SHP77 treated with DMSO at 0.1 percent for 48 hours (cell line): ENCODE data around the gene STIM1.
"Not testable (repeated sequence)": the region's sequence is repeated elsewhere in the genome, so short reads cannot be mapped to it uniquely, and the experiment has no call there.

Source experiments
- DNase-seq: peaks from one replicate; lab custom pipeline; 2025; lab: John Stamatoyannopoulos, UW

STIM1 gene

DNA sequence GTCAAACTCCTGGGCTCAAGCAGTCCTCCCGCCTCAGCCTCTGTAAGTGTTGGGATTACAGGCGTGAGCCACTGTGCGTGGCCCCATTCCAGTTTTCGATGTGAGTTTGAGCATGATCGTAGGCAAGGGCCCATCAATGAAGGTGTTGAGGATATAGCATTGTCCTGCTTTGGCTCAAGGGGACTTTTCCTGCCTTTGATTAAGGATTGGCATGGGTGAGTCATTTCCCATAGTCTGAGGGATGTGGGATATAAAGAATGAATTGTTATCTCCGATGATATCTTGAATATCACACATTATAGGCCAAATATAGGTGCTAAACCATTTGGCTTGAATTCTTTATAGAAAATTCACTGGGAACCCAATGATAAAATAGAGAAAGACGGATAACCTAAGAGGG lies 30.4 kb downstream of the STIM1 start:
- DNase-seq: no peak

DNA sequence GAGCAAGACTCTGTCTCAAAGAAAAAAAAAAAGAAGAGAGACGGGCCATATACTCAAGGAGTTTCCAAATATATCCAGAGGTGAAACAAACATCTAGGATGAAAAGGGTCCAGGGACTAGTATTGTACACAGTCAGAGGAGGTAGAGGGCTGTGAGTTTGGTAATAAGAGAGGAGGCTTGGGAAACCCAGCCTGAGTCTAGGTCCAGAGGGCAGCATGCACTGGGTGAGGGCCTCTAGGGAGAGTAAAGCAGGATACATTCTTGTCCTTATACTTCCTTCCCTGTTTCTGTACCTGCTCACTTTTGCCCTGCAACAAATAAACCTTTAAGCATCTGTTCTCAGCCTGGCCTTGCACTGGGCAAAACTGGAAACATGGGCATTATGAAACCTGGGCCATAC lies 31.5 kb downstream of the STIM1 start:
- no peak for DNase-seq

DNA sequence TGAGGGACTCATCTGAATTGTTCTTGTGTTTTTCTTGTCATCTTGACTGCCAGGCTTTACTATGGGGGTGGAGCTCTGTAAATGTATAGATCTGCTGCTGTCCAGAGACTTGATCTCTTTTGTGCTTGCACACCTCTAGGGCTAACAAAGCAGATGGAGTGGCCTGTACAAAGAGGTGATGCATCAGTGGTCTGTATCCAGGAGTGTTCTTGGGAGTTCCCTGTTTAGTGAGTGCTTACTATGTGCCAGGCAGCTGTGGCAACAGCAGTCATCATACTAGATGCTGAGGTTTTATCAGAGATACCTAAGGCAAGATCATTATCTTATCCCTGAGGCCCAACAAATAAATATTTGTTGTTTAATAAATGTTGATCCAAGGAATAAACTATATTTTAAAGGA lies 33.4 kb downstream of the STIM1 start:
- no peak for DNase-seq

DNA sequence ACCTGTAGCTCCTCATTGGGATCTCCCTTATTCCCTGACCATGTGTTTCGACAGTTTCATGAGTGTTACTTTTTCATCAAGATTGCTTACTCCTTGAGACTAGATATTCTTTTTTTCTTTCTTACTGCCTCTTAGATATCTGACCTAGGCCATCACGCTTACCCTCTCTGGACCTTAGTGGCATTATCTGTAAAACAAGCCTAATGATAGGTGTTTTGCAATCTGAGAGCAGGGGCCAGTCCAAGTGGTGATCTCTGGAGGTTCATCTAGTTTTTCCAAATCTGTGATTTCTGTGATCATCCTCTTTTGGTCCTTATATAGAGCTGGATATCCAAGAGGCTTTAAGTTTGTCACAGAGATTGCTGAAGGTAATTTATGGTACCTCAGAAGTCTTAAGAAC lies 34.5 kb downstream of the STIM1 start:
- DNase-seq: no peak

DNA sequence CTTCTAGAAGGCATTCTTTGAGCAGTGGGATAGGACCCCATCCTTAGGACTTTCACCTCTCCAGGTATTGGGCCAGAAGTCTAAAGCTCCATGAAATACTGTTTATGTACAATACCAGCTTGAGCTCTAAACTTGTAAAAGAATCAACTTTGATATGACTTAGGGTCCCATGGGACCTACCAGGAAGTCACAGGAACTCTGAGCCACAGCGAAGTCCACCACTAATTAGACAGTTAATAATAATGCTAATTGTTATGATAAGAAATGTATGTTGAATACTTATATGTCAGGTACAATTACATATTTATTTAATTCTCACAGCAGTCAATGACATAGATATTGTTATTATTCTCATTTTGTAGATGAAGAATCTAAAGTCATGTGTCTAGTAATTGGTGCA lies 35.3 kb downstream of the STIM1 start:
- no peak for DNase-seq

DNA sequence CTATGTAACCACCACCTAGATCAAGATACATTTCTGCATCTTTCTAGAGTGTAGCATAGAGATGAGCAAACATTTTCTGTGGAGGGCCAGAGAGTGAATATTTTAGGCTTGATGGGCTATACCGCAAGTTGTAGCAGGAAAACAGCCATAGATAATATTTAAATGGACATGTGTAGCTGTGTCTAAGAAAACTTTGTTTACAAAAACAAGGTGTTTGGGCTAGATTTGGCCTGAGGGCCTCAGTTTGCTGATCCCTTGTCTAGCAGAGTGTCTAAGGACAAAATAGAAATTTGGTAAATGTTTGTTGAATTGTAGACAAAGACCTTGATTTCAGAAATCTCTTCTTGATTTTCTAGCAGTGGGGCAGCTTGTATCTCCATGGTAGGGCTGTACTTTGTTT lies 36.3 kb downstream of the STIM1 start:
- no peak for DNase-seq

DNA sequence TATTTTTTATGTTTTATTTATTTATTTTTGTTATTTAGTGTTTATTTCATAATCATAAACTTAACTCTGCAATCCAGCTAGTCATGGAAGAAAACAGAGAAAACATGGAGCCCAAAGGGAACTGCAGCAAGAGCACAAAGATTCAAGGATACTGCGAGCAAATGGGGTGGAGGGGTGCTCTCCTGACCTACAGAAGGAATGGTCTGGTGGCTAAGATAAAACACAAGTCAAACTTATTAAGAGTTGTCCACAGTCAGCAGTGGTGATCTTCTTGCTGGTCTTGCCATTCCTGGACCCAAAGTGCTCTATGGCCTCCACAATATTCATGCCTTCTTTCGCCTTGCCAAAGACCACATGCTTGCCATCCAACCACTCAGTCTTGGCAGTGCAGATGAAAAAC lies 36.7 kb downstream of the STIM1 start:
- DNase-seq: no peak

DNA sequence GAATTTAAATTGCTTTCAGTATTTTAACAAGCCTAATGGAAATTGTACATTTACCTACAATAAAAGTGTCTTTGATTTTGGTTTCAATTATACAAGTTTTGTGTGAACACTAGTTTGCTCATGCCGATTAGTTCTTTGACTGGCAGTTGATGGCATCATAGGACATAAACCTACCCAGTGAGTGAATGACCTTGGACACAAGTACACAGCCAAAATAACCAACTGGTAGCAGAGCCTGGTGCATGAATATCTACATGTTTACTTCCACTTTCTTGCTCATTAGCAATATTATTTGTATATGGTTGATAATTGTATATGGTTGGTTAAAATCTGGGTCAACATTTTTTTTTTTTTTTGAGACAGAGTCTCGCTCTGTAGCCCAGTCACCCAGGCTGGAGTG lies 37.8 kb downstream of the STIM1 start:
- no peak for DNase-seq

DNA sequence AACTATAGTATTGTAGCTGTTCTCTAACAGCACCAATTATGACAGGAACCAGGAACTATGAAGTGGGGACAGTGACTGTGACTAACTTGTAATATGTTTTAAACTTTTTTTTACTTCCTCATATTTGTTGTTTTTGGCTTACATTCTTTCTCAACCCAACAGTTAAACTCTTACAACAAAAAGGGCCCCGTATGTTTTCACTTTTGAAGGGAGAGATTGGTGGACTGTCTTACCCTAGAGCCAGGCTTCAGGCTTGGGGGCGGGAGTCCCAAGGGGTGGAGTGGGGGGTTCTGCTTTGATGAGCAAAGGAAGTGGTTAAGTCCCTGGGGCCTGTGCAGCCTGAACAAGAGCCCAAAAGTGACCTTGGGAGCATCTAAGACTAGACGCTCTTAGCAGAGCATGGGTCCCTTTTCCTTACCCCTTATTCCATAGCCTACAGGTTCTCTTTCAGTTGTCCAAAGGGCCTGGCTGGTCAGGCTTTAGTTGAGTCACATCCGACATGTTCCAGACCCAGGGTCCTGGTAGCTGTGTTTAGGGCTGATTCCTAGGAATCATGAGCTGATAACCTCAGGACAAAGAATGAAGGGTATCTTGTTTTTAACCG lies 38.8 kb downstream of the STIM1 start:
- no peak for DNase-seq

DNA sequence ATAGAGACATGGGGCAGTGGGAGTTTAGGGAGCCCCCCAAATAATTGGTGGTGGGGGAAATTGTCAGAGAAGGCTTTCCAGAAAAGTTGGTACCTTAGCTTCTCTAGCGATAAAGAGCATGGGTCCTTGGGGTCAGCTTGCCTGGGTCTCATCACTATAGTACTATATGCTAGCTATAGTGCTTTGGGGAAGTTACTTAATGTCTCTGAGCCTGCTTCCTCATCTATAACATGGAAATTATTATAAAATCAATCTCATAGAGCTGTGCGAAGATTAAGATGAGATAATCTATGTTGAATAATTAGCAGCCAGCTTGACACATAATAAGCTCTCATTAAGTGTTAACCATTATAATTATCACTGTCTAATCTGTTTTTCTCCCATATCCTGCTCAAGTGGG lies 41.2 kb downstream of the STIM1 start:
- no peak for DNase-seq

DNA sequence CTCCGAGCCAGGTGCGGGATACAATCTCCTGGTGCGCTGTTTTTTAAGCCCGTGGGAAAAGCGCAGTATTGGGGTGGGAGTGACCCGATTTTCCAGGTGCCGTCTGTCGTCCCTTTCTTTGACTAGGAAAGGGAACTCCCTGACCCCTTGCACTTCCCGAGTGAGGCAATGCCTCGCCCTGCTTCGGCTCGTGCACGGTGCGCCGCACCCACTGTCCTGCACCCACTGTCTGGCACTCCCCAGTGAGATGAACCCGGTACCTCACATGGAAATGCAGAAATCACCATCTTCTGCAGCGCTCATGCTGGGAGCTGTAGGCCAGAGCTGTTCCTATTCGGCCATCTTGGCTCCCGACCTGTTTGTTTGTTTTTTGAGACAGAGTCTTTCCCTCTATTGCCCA lies 44.8 kb downstream of the STIM1 start:
- not testable (repeated sequence) for DNase-seq

DNA sequence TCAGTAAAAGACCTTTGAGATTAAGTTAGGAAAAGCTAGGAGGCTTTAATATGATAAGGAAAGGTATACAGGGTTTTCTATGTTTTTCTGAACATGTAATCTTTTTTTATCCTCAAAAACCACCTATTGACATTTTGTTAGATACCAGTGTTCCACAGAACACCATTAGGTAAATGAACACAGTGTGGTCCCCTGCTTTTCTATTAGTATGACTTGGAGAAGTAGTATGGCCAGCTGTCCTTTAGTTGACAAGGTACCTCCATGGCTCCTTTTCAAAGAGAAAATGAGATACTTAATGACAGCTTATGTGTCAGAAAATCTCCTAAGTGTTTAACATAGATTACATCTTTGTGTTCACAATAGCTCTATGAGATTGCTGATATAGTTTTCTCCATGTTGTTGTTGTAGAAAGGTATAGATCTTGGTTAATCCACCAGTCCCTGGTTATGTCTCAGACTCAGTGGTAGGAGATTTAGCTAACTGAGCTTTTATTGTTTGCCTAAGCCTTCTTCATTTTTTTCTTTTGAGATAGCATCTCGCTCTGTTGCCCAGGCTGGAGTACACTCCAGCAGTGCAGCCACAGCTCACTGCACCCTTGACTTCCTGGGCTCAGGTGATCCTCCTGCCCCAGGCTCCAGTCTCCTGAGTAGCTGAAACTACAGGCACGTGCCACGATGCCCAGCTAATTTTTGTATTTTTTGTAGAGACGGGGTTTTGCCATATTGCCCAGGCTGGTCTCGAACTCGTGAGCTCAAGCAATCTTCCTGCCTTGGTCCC lies 46.0 kb downstream of the STIM1 start:
- no peak for DNase-seq

DNA sequence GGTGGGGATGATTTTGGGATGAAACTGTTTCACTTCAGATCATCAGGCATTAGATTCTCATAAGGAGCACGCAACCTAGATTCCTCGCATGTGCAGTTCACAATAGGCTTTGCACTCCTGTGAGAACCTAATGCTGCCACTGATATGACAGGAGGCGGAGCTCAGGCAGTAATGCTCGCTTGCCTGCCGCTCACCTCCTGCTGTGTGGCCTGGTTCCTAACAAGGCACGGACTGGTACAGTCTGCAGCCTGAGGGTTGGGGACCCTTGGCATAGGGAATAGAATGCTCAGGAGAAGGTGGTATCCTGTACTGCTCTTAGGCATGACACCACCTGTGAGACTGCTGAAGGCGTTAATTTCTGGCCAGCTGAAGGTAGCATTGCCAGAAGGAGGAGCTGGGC lies 47.0 kb downstream of the STIM1 start:
- no peak for DNase-seq

DNA sequence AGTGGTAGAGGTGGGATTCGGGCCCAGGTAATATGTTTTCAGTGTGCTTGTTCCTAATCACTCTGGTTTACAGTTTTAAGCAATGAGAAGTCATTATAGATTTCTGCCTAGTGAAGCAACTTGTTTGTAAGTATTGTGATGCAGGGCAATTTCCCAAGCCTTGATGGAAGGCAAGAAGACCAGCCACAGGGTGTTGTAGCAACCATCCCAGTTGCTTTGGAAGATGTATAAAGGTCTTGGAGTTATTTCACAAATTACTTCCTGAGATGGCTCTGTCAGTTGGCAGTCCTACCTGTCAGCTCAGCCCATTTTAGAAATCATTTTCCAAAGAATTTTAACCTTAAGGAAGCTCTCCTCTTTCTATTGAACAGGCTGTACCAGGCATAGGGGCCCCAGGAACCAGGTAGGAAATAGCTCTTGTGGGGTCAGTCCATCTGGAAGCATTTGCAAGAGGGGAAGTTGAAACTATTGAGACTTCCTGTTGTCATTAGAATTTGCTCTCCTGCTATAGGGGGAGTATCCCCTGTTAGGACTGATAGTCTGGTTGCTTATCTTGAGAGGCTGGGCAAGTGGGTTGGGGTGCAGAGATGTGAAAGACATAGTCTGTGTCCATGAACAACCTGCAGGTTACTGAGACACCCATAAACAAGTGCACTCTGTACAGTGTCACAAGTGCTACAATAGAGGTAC lies 47.9 kb downstream of the STIM1 start:
- DNase-seq: no peak

DNA sequence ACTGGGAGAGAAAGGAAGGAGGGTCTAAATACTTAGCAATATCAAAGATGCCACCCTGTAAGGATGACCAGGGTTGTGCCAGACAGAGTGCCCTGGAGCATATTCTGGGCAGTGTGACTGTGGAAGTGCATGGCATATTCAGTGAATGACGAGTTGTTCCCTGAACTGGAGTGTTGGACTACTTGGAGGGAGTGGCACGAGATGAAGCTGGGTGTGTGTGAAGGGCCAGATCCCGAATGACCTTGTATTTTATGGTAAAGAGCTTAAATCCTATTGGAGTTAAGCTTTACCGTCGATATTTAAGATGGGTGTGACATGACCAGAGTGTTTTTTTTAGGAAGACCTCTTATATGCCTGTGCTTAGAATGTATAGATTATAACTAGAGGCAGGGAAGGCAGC lies 48.8 kb downstream of the STIM1 start:
- no peak for DNase-seq

DNA sequence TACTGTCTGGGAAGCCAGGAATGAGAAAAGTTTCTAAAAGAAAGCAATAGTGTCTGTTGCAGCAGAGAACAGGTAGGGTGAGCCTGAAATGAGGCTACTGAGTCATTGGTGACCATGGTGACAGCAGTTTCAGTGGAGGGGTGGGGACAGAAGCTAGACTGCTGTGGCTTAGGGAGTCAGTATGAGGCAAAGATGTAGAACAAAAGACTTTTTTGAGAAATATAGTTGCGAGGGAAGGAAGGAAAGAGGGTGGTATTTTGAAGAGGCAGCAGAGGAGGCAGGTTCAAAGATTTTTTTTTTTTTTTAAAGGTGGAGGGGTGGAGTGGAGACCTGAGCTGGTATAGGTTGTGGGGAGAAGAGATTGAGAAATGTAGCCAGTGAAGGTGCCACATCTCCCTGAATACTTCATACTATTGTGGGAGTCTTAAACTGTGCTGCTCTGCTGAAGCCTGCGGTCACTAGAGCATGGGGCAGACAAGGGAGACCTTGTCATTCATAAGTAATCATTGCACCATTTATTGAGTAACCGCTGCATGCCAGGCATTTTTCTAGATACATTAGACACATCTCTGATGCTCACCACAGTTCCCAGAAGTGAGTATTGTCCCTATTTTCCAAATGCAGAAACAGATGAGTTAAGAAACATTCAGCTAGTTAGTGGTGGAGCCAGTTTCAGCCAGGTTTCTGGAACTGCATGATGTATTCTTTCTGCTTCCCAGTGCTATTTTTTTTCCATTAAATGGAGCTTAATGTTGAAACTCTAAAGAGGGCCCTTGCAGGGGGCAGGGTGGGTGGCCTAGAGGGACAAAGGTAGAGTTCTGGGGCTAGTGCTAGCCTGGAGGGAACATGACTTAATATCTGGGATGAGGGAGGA lies 49.9 kb downstream of the STIM1 start:
- no peak for DNase-seq

DNA sequence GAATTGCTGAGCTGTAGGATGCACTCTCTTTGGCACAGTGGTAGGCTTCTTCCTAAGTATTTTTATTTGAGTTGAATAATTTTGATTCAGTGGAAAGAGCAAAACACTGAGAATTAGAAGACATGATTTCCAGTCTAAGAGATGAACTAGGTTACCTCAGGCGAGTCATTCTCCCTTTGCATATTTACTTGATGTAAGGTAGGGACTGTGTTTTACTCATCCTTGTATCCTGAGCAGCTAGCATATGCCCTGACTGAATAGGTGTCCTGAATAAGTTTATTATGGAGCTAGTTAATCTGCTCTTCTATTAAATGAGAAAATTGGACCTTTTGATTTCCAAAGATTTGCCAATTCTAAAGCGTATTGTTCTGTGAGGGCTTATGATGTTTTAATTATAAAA lies 50.7 kb downstream of the STIM1 start:
- DNase-seq: no peak

DNA sequence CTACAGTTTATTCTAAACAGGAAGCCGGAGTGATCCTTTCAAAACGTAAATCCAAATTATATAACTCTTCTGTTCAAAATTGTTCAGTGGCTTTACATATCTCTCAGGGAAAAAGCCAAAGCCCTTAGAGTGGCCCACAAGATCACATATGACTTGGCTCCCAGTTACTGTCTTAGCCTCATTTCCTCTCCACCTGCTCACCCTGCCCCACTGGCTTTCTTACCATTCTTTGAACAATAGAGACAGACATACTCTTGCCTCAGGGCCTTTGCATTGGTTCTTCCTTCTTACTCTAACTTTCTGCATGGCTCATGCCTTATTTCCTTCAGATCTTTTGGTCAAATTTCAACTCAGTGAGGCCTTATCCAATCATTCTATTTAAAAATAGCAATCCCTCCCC lies 52.1 kb downstream of the STIM1 start:
- no peak for DNase-seq

DNA sequence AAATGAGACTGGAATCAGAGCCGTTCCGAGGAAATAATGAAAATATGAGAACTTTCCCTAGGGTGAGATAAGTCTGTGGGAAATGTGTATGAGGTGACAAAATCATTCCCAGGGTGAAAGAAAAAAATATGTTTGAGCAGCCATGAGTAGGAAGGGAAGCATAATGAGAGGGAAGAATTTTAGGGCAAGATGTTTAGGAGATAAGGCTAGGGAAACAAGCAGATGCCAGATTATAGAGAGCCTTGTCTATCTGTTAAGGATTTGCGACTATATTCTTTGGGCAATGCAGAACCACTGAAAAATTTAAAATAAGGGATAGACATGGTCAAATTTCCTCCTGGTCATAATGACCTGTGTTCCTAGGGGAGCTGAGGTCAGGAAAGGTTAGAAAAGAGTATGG lies 54.4 kb downstream of the STIM1 start:
- no peak for DNase-seq

DNA sequence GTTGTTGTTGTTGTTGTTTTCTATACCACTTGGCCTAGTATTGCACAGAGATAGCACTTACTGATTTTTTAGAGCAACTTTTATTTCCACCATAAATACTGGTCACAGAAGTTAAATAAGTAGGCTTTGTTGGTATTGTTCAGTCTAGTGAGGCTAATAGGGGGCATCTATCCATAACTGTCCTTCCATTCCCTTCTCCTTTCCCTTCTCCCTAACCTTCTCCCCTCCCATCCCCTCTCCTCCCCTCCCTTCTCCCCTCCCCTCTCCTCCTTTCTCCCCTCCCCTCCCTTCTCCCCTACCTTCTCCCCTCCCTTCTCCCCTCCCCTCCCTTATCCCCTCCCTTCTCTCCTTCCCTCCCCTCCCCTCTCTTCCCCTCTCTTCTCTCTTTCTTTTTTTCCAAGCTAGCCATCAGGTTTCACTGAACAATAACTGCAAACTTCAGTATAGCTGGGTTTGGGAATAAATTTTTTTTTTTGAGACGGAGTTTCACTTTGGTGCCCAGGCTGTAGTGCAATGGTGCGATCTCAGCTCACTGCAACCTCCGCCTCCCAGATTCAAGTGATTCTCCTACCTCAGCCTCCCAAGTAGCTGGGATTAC lies 56.5 kb downstream of the STIM1 start:
- no peak for DNase-seq

DNA sequence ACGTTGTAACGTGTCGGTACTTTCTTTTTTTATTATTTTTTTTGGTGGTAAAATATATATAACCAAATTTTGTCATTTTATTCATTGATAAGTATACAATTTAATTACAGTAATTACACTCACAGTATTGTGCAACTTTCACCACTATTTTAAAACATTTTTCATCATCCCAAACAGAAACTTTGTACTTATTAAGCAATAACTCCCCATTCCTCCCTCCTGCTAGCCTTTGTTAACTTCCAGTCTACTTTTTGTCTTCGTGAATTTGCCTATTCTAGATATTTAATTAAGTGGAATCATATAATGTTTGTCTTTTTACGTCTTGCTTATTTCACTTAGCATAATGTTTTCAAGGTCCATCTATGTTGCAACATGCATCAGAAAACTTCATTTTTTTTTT lies 58.5 kb downstream of the STIM1 start:
- no peak for DNase-seq

DNA sequence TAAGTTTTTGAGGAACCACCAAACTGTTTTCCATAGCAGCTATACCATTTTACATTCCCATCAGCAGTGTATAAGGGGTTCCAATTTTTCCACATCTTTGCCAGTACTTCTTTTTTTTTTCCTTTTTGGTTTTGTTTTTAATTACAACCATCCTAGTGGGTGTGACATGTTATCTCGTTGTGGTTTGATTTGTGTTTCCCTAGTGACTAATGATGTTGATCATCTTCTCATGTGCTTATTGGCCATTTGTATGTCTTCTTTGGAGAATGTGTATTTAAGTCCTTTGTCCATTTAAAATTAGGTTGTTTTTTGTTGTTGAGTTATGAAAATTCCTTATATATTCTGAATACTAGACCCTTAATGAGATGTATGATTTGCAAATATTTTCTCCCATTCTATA lies 59.3 kb downstream of the STIM1 start:
- DNase-seq: no peak
